IMR-90 (cell line): ENCODE results near the gene BAMBI. TPM values are rescaled to one million over a fixed set of nuclear protein-coding genes. Genes with fewer than 3 reads are reported as not detected.

ENCODE experiments used
- ATAC-seq: fragments of 200-7000 bp; cut with Tn5 transposase; 2 replicates; pipeline ENCODE4 v1.9.1; 2020; ENCODE audit warnings: low read depth, mild to moderate bottlenecking, moderate library complexity
- BruUV-seq: library from RNA; stranded (reverse); fragments of 400-500 nt; replicated peaks from 2 replicates; lab custom pipeline; 2021; lab: Mats Ljungman, UMichigan
- CTCF ChIA-PET: fragments of 300-600 bp; formaldehyde crosslinking; extraction: SDS; loops from one replicate; lab custom pipeline; 2021; ENCODE audit warnings: antibody characterized with exemption; lab: Yijun Ruan, JAX
- POLR2A ChIA-PET: fragments of 300-600 bp; sonication (Branson Sonifier 250); formaldehyde crosslinking; loops from one replicate; lab custom pipeline; 2022; ENCODE audit warnings: antibody characterized with exemption; ENCODE audit not compliant: unreplicated experiment; lab: Charles Lee
- DNase-seq: peaks from one replicate; pipeline ENCODE4 v3.0.0; 2013
- H2AFZ ChIP-seq: replicated peaks from 2 replicates; pipeline ENCODE3; 2013; ENCODE audit warnings: low read length, mild to moderate bottlenecking; ENCODE audit not compliant: poor library complexity
- H2AK5ac ChIP-seq: 2 replicates; pipeline ENCODE4 v1.6.1; 2013; ENCODE audit warnings: low read depth, low read length, inconsistent platforms
- H2AK9ac ChIP-seq: replicated peaks from 2 replicates; pipeline ENCODE3; 2013; ENCODE audit warnings: mild to moderate bottlenecking, low read depth, low read length, moderate library complexity; ENCODE audit not compliant: poor library complexity
- H2BK120ac ChIP-seq: 2 replicates; pipeline ENCODE4 v1.6.1; 2013; ENCODE audit warnings: low read depth, low read length, inconsistent platforms
- H2BK15ac ChIP-seq: 3 replicates; pipeline ENCODE4 v1.6.1; 2013; ENCODE audit warnings: low read depth, low read length, inconsistent platforms
- H2BK20ac ChIP-seq: 2 replicates; pipeline ENCODE4 v1.6.1; 2013; ENCODE audit warnings: low read depth, mild to moderate bottlenecking, inconsistent platforms, low read length, moderate library complexity
- H2BK5ac ChIP-seq: 2 replicates; pipeline ENCODE4 v1.6.1; 2013; ENCODE audit warnings: mild to moderate bottlenecking, low read depth, low read length, inconsistent platforms; ENCODE audit not compliant: poor library complexity, severe bottlenecking
- H3K14ac ChIP-seq: replicated peaks from 2 replicates; pipeline ENCODE4 v1.6.1; 2013; ENCODE audit warnings: low read depth, low read length, inconsistent platforms
- H3K18ac ChIP-seq: 2 replicates; pipeline ENCODE4 v1.6.1; 2013; ENCODE audit warnings: low read depth, low read length, control low read depth
- H3K23ac ChIP-seq: 2 replicates; pipeline ENCODE4 v1.6.1; 2013; ENCODE audit warnings: low read depth, low read length, inconsistent platforms
- H3K27ac ChIP-seq: 2 replicates; pipeline ENCODE4 v1.5.1; 2013; ENCODE audit warnings: mild to moderate bottlenecking, control low read depth, low read length; ENCODE audit not compliant: insufficient read depth
- H3K27me3 ChIP-seq: 2 replicates; pipeline ENCODE4 v1.6.1; 2013; ENCODE audit warnings: low read length; ENCODE audit not compliant: control insufficient read depth, insufficient read depth
- H3K36me3 ChIP-seq: 2 replicates; pipeline ENCODE4 v1.6.1; 2013; ENCODE audit warnings: low read length, mixed read lengths; ENCODE audit not compliant: control insufficient read depth, insufficient read depth
- H3K4ac ChIP-seq: 2 replicates; pipeline ENCODE4 v1.6.1; 2013; ENCODE audit warnings: low read depth, low read length, inconsistent platforms
- H3K4me1 ChIP-seq: 2 replicates; pipeline ENCODE4 v1.6.1; 2013; ENCODE audit warnings: low read length, mixed read lengths; ENCODE audit not compliant: control insufficient read depth, insufficient read depth
- H3K4me2 ChIP-seq: 2 replicates; pipeline ENCODE4 v1.6.1; 2013; ENCODE audit warnings: low read depth, mild to moderate bottlenecking, control low read depth, low read length, moderate library complexity
- H3K4me3 ChIP-seq: 2 replicates; pipeline ENCODE4 v1.5.1; 2013; ENCODE audit warnings: low read depth, mild to moderate bottlenecking, control low read depth, low read length, moderate library complexity; ENCODE audit not compliant: insufficient read depth
- H3K56ac ChIP-seq: 2 replicates; pipeline ENCODE4 v1.6.1; 2013; ENCODE audit warnings: low read length, inconsistent platforms; ENCODE audit not compliant: insufficient read depth; ENCODE audit errors: extremely low read depth
- H3K79me1 ChIP-seq, 2 experiments: 2 replicates each; pipeline ENCODE4 v1.6.1; 2013; ENCODE audit warnings: low read length in 2 of 2, inconsistent platforms in 1 of 2, low read depth in 1 of 2
- H3K9ac ChIP-seq: 2 replicates; pipeline ENCODE4 v1.6.1; 2013; ENCODE audit warnings: low read depth, low read length, control low read depth
- H3K9me1 ChIP-seq: 2 replicates; pipeline ENCODE4 v1.6.1; 2013; ENCODE audit warnings: low read length, inconsistent platforms; ENCODE audit not compliant: insufficient read depth
- H3K9me3 ChIP-seq: 2 replicates; pipeline ENCODE4 v1.6.1; 2013; ENCODE audit warnings: low read length; ENCODE audit not compliant: control insufficient read depth, insufficient read depth
- H4K20me1 ChIP-seq: 2 replicates; pipeline ENCODE4 v1.6.1; 2013; ENCODE audit warnings: low read length, inconsistent platforms; ENCODE audit not compliant: insufficient read depth
- H4K5ac ChIP-seq: 2 replicates; pipeline ENCODE4 v1.6.1; 2013; ENCODE audit warnings: mild to moderate bottlenecking, low read depth, low read length, control low read depth
- H4K8ac ChIP-seq, 2 experiments: 2 replicates each; pipeline ENCODE4 v1.6.1; 2013; ENCODE audit warnings: low read depth in 2 of 2, low read length in 2 of 2, control low read depth in 1 of 2, inconsistent platforms in 1 of 2
- H4K91ac ChIP-seq: 2 replicates; pipeline ENCODE4 v1.6.1; 2013; ENCODE audit warnings: low read depth, low read length, inconsistent platforms; ENCODE audit not compliant: insufficient read depth
- CHD1 ChIP-seq: IDR thresholded peaks from 2 replicates; pipeline ENCODE4 v1.6.1; 2012; ENCODE audit warnings: low read depth, low read length, improper control_type of control experiment
- ELK1 ChIP-seq: fragments of 150-350 bp; IDR thresholded peaks from 2 replicates; pipeline ENCODE4 v1.6.1; 2016; ENCODE audit warnings: low read depth, mild to moderate bottlenecking, low read length, moderate library complexity, borderline replicate concordance
- MAFK ChIP-seq: IDR thresholded peaks from 2 replicates; pipeline ENCODE4 v1.6.1; 2012; ENCODE audit warnings: low read depth, low read length, improper control_type of control experiment
- MAZ ChIP-seq: IDR thresholded peaks from 2 replicates; pipeline ENCODE4 v1.6.1; 2012; ENCODE audit warnings: low read depth, mild to moderate bottlenecking, low read length, improper control_type of control experiment, moderate library complexity, borderline replicate concordance
- NFE2L2 ChIP-seq: fragments of 150-350 bp; IDR thresholded peaks from 2 replicates; pipeline ENCODE4 v1.6.1; 2016; ENCODE audit warnings: low read depth, mild to moderate bottlenecking, low read length
- RCOR1 ChIP-seq: IDR thresholded peaks from 2 replicates; pipeline ENCODE4 v1.6.1; 2012; ENCODE audit warnings: mild to moderate bottlenecking, low read length, improper control_type of control experiment; ENCODE audit not compliant: insufficient replicate concordance
- WGBS, 2 experiments: methylation state at CpG; one replicate each; pipeline versions ENCODE4 v1.1.5 to v1.1.7; 2013; ENCODE audit warnings: missing lambda C conversion rate in 2 of 2; ENCODE audit not compliant: insufficient read length in 1 of 2; ENCODE audit errors: extremely low coverage in 2 of 2; 5-methylcytosine and 5-hydroxymethylcytosine counted together
- dilution Hi-C: fragments of 300-500 bp; cut with HindIII; formaldehyde crosslinking; loops from one replicate; pipeline ENCODE4 v1.14.3; 2018; ENCODE audit warnings: low sequenced_read_pairs; ENCODE audit not compliant: unreplicated experiment
- in situ Hi-C: fragments of 300-500 bp; cut with MboI; formaldehyde crosslinking; loops from 3 replicates; pipeline ENCODE4 v1.14.3; 2019; ENCODE audit warnings: low sequenced_read_pairs, inconsistent platforms, mixed read lengths
- intact Hi-C: fragments of 100-400 bp; cut with micrococcal nuclease; formaldehyde crosslinking; loops from 2 replicates; pipeline ENCODE4 v1.10.0; 2022
- polyA plus RNA-seq, 3 experiments: library from polyadenylated mRNA; depleted of rRNA; stranded (reverse); fragments of >200 nt; gene quantifications; 2 replicates each; pipeline ENCODE4 v1.2.3, GENCODE V29; 2012; ENCODE audit warnings: low replicate concordance in 1 of 3
- total RNA-seq: library from RNA; depleted of rRNA; stranded (reverse); fragments of >200 nt; gene quantifications from 2 replicates; pipeline ENCODE4 v1.2.3, GENCODE V29; 2012

BAMBI gene
- total and polyA plus RNA-seq, 2 of the 4 experiments (the other 2 are of a cell fraction): 14.4 to 19.4 TPM

GRCh38 chr10:28631896-28632583 lies 45.3 kb upstream of the BAMBI start (continued):
- TF ChIP-seq ELK1: no peak
- TF ChIP-seq CHD1: no peak
- no peak for TF ChIP-seq MAFK
- no peak for TF ChIP-seq RCOR1
- no peak for TF ChIP-seq NFE2L2

GRCh38 chr10:28632584-28632945 lies 44.8 kb upstream of the BAMBI start:
- no peak for ATAC-seq
- Histone ChIP-seq H3K18ac (no peak overlapping the region), H4K91ac (no peak overlapping the region), H3K9me3 (no peaks in the 10 kb centered on the region), H2BK15ac (no peak overlapping the region), H2AFZ (no peak overlapping the region), H3K4me2 (no peak overlapping the region), H4K5ac (no peak overlapping the region), H2BK5ac (no peak overlapping the region), H3K4me1 (peaks cover 2% of the 10 kb centered on the region; the same call in 1 of the 2 replicates), H3K27me3 (peaks cover 23% of the 10 kb centered on the region), H2AK5ac (no peak overlapping the region), H3K14ac (no peak overlapping the region), H3K4me3 (no peak overlapping the region), H2BK120ac (no peak overlapping the region), H3K79me1 (no peaks in the 10 kb centered on the region), H3K36me3 (no peaks in the 10 kb centered on the region), H3K9me1 (no peaks in the 10 kb centered on the region), H3K23ac (no peak overlapping the region), H2AK9ac (no peak overlapping the region), H3K4ac (no peak overlapping the region), H2BK20ac (no peak overlapping the region), H4K8ac (no peak overlapping the region), H3K27ac (no peak overlapping the region), H4K20me1 (no peaks in the 10 kb centered on the region), H3K9ac (no peak overlapping the region), H3K56ac (no peak overlapping the region)
- in situ Hi-C loops (no loop called here), intact Hi-C loops (no loop called here), dilution Hi-C loops (no loop called here)
- DNase-seq: no peak
- no peak for TF ChIP-seq MAZ
- no peak for TF ChIP-seq NFE2L2
- CTCF ChIA-PET: interaction anchor here (2.2 kb wide), 1 partner anchor 31 kb away, joined by 6 read pairs; no protein-coding TSS in a partner anchor
- POLR2A ChIA-PET: no interaction called here
- WGBS, 2 experiments: no CpG with 5 or more reads among the region's 1 CpG
- BruUV-seq: no TSS peak
